Glutamatergic neuron (in vitro differentiated cells): Measurements from ENCODE around the gene OR7G1. TPM values are rescaled to one million over a fixed set of nuclear protein-coding genes. Genes with fewer than 3 reads are reported as not detected.
"Not testable (repeated sequence)": the region's sequence is repeated elsewhere in the genome, so short reads cannot be mapped to it uniquely, and the experiment has no call there.

Experiments used
- DNase-seq: peaks from one replicate; pipeline ENCODE4 v3.0.0; 2022
- H3K27ac Mint-ChIP-seq: one replicate; pipeline ENCODE4 v1.8.0; 2020; ENCODE audit warnings: mild to moderate bottlenecking, mixed read lengths, inconsistent platforms; ENCODE audit not compliant: unreplicated experiment
- H3K27me3 Mint-ChIP-seq: one replicate; pipeline ENCODE4 v1.8.0; 2020; ENCODE audit warnings: mild to moderate bottlenecking, moderate library complexity, mixed read lengths, inconsistent platforms; ENCODE audit not compliant: unreplicated experiment
- H3K36me3 Mint-ChIP-seq: one replicate; pipeline ENCODE4 v1.8.0; 2020; ENCODE audit warnings: mild to moderate bottlenecking, mixed read lengths, inconsistent platforms; ENCODE audit not compliant: unreplicated experiment
- H3K4me1 Mint-ChIP-seq: one replicate; pipeline ENCODE4 v1.8.0; 2020; ENCODE audit warnings: mild to moderate bottlenecking, low read depth, mixed read lengths, inconsistent platforms; ENCODE audit not compliant: unreplicated experiment
- H3K4me3 Mint-ChIP-seq: one replicate; pipeline ENCODE4 v1.8.0; 2020; ENCODE audit warnings: mild to moderate bottlenecking, mixed read lengths, inconsistent platforms; ENCODE audit not compliant: unreplicated experiment
- H3K9me3 Mint-ChIP-seq: one replicate; pipeline ENCODE4 v1.8.0; 2020; ENCODE audit warnings: mild to moderate bottlenecking, moderate library complexity, mixed read lengths, inconsistent platforms; ENCODE audit not compliant: unreplicated experiment
- total RNA-seq: library from RNA; stranded (reverse); fragmentation: NEBNext Ultra II Directional; extraction: Animal tissue kit (Norgen Biotek cat#: 25700); gene quantifications from one replicate; pipeline ENCODE4 v1.2.1, GENCODE V29; 2021; ENCODE audit not compliant: unreplicated experiment
- TF ChIP-seq, protein P1 (sequence below): fragments of 200-600 bp; sonication (generic); IDR thresholded peaks from one replicate; pipeline ENCODE4 v1.5.0; 2021; ENCODE audit not compliant: partially characterized antibody, unreplicated experiment

The OR7G1 gene
- total RNA-seq, 1 donor from 2014 or later = not detected

DNA sequence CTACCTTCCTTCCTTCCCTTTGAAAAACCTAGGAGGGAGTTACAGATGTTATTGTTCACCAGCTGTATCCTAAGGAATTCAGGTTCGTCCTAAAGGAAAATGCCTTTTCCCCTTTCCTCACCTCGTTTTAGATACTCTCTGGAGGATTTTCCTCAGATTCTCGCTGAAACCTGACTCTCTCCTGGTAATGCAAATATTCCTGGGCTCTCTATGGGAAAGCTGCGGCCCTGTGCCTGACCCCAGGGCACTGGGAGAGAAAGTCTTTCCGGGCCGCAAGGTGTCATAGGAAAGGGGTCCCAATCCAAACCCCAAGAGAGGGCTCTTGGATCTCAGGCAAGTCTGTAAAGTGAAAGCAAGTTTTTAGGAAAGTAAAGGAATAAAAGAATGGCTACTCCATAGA, 41.8 kb downstream of the OR7G1 start:
- Mint-ChIP-seq H3K27me3 (no peaks in the 10 kb centered on the region), H3K27ac (no peak overlapping the region), H3K4me1 (no peaks in the 10 kb centered on the region), H3K4me3 (no peak overlapping the region), H3K36me3 (no peaks in the 10 kb centered on the region), H3K9me3 (peaks cover 2% of the 10 kb centered on the region)
- TF ChIP-seq, protein P1, sequence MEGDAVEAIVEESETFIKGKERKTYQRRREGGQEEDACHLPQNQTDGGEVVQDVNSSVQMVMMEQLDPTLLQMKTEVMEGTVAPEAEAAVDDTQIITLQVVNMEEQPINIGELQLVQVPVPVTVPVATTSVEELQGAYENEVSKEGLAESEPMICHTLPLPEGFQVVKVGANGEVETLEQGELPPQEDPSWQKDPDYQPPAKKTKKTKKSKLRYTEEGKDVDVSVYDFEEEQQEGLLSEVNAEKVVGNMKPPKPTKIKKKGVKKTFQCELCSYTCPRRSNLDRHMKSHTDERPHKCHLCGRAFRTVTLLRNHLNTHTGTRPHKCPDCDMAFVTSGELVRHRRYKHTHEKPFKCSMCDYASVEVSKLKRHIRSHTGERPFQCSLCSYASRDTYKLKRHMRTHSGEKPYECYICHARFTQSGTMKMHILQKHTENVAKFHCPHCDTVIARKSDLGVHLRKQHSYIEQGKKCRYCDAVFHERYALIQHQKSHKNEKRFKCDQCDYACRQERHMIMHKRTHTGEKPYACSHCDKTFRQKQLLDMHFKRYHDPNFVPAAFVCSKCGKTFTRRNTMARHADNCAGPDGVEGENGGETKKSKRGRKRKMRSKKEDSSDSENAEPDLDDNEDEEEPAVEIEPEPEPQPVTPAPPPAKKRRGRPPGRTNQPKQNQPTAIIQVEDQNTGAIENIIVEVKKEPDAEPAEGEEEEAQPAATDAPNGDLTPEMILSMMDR = no peak
- DNase-seq = no peak

DNA sequence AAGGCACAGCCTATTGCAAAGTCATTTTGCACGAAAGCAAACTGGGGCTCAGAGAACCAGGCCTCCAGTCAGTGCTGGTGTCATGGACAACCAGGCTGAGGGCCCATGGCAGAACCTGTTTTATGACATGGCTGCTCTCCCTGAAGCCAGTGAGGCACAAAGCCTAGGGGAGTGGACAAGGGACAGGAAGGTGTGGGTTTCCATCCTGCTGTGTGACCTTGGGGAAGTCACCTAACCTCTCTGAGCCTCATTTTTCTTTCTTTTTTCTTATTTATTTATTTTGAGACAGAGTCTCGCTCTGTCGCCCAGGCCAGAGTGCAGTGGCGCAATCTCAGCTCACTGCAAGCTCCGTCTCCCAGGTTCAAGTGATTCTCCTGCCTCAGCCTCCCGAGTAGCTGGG, 43.8 kb downstream of the OR7G1 start:
- H3K9me3 Mint-ChIP-seq, H3K4me1 Mint-ChIP-seq, H3K27ac Mint-ChIP-seq, H3K36me3 Mint-ChIP-seq, H3K4me3 Mint-ChIP-seq, DNase-seq, H3K27me3 Mint-ChIP-seq: not testable (repeated sequence)

DNA sequence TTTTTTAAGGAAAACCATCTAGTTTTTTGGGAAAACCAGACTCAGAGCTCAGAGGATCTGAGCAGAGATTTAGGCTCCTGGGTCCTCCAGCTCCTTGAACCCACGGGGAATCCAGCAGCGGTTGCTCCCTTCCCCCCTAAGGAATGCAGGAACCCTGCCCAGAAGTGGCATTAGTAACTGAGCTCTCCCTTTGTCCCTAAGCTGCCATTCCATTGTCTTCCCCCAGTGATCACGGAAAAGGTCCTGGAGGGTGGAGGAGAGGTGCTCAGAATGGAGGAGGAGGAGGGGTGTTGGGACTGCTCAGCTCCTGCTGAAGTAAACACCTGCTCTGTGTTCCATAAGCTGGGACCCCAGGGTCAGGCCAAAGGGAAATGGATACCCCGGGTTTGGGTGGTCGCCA, 45.5 kb downstream of the OR7G1 start:
- no peak for DNase-seq
- Mint-ChIP-seq H3K9me3 (no peaks in the 10 kb centered on the region), H3K4me3 (no peak overlapping the region), H3K27me3 (no peaks in the 10 kb centered on the region), H3K27ac (no peak overlapping the region), H3K4me1 (no peaks in the 10 kb centered on the region), H3K36me3 (no peaks in the 10 kb centered on the region)
- TF ChIP-seq, protein P1 = no peak

DNA sequence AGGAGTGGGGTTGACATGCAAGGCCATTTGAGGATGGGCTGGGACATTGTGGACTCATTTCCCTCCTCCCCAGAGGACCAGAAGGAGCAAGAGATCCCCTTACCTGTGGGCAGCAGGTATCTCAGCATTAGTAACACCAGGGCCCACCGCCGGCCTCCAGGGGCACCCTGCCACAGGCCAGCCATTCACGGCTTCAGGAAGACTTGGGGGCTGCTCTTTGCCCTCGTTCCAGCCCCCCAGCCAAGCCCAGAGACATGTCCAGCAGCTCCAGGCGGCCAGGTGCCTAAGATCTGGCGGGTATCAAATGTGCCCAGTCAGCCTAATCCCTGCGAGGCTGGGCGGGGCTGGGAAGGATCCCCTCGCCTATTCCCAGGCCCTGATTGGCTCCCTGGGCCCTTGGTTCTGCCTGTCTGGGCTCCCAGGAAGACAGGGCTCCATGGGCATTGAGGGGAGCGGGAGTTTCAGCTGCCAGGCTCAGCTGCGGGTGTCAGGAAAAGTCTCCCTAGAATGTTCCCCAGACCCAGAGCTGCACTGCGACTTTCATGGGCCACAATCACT, 50.0 kb downstream of the OR7G1 start:
- Mint-ChIP-seq H3K4me3 (no peak overlapping the region), H3K27ac (no peak overlapping the region), H3K27me3 (peaks cover 2% of the 10 kb centered on the region), H3K9me3 (no peaks in the 10 kb centered on the region), H3K36me3 (no peaks in the 10 kb centered on the region), H3K4me1 (no peaks in the 10 kb centered on the region)
- DNase-seq = no peak
- TF ChIP-seq, protein P1 = no peak

Other genes with a start within 250 kb of the OR7G1 start
- not detected for gene MUC16, start 105.4 kb downstream of the OR7G1 start, total RNA-seq
- gene OR1M1, start 28.7 kb downstream of the OR7G1 start, total RNA-seq = not detected
- gene OR7G2, start 8.3 kb downstream of the OR7G1 start, total RNA-seq = not detected
- gene OR7G3, start 11.2 kb upstream of the OR7G1 start, total RNA-seq = not detected
- 36.8 TPM for gene ZNF317, start 24.6 kb upstream of the OR7G1 start, total RNA-seq
- not detected for gene OR7D2, start 63.2 kb upstream of the OR7G1 start, total RNA-seq
- gene OR7D4, start 103.8 kb upstream of the OR7G1 start, total RNA-seq = not detected
- gene OR7E24, start 135.2 kb upstream of the OR7G1 start, total RNA-seq = not detected
- gene ZNF699, start 194.1 kb upstream of the OR7G1 start, total RNA-seq = 9.7 TPM
- gene ZNF559, start 208.4 kb upstream of the OR7G1 start, total RNA-seq = 23.6 TPM
- 6.7 TPM for gene ZNF177, start 247.2 kb upstream of the OR7G1 start, total RNA-seq